Spleen (tissue), 7 donors: ENCODE data around the gene STUM.

Source experiments
- CTCF ChIP-seq, 11 experiments: fragments of 200-600 bp in 7 of 11; fragments of 450-650 bp in 4 of 11; sonication (generic) in 4 of 11; IDR thresholded peaks in 8 of 11; conservative IDR thresholded peaks in 3 of 11; 1 replicate in 7 of 11; 2 replicates in 4 of 11; pipeline versions ENCODE4 v1.4.0 to v1.8.0; 2016 to 2021; ENCODE audit warnings: antibody characterized with exemption in 11 of 11, inconsistent platforms in 4 of 11, mild to moderate bottlenecking in 1 of 11
- POLR2A ChIP-seq, 3 donors: fragments of 450-650 bp; IDR thresholded peaks; one replicate each; pipeline ENCODE4 v1.5.1; 2017; ENCODE audit warnings: antibody characterized with exemption in 3 of 3, mild to moderate bottlenecking in 1 of 3
- donor health status: DM: no; HTN: no; CAD: no; lungs with moderate emphysema.
- donor health status: DM: no; HTN: no; CAD: no.
- donor health status: DM: no; HTN: no; CAD: no.

- TF ChIP-seq CTCF (IDR thresholded peaks at IDR 0.05 in 8 of 11, conservative IDR thresholded peaks at IDR 0.05 in 3 of 11) (no peak), POLR2A (IDR thresholded peaks at IDR 0.05) (no peak)
These were observed 76.8 kb downstream of the STUM start for GRCh38 chr1:226625326-226625725.
